HL-60/S4 treated with retinoic acid at 250 ng/mL for 4 days and 3 days (cell line): ENCODE data around the gene TTC7B.

Source experiments
- in situ Hi-C: fragments of 300-500 bp; cut with MboI; formaldehyde crosslinking; loops from 2 replicates; pipeline ENCODE4 v1.7.0; 2022; ENCODE audit warnings: low sequenced_read_pairs

TTC7B gene

DNA sequence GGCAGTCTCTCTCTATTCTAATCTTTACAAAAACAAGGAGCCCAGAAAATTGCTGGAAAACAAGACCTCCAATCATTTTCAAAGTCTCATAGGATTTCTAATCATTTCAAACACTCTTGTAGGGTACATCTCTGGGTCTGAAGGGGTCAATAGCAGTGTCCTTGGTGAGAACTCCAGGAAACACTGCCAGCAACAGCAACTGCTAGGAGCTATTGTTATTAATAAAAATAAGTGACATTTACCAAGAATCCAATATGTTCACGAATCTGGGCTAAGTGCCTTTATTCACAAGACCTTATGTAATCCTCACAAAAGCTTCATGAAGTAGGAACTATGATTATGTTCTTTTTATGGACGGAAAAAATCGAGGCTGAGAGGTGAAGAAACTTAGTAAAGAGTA lies 72.8 kb downstream of the TTC7B start:
- in situ Hi-C loops: no loop called here

DNA sequence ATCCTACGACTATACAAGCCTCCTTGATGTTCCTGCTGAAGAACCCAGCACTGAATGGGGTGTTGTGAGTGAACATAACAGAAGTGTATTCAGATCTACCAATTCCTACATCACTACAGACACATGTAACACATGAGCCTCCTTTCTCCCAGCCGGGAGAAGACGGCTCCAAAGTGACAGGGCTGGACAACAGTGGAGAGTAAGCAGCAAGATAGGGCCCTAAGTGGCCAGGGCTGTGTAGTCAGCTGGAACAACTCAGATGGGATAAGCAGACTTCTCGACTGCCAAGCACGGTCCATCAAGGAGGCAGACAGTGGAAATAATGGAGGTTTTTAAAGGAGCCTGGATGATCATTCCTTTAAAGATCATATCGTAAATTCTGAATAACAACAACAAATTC lies 73.5 kb downstream of the TTC7B start:
- in situ Hi-C loops: no loop called here

DNA sequence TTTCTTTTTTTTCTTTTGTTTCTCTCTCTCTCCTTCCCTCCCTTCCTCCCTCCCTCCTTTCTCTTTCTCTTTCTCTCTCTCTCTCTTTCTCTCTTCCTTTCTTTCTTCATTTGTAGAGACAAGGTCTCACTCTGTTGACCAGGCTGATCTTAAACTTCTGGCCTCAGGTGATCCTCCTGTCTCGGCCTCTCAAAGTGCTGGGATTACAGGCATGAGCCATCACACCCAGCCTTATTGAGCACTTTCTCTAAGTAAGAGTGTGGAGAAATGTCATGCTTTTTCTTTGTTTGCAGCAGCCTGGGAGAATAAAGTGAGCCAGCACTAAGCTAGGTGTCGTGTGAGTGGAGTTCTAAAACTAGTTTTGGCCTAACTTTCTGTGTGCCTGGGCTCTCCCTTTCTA lies 74.0 kb downstream of the TTC7B start:
- in situ Hi-C loops: no loop called here

DNA sequence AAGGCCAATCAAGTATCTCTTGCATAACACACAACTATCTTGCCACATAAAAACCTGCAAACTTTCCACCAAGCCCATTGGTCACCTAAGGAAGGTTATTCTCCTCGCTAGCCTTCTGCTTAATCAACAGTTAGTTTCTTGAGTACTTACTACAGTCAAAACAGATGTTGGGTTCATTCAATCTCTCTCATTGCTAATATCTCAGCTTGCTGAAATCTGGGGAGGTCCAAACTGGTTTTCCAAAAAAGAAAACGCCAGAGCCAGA lies 74.6 kb downstream of the TTC7B start:
- in situ Hi-C loops: no loop called here

DNA sequence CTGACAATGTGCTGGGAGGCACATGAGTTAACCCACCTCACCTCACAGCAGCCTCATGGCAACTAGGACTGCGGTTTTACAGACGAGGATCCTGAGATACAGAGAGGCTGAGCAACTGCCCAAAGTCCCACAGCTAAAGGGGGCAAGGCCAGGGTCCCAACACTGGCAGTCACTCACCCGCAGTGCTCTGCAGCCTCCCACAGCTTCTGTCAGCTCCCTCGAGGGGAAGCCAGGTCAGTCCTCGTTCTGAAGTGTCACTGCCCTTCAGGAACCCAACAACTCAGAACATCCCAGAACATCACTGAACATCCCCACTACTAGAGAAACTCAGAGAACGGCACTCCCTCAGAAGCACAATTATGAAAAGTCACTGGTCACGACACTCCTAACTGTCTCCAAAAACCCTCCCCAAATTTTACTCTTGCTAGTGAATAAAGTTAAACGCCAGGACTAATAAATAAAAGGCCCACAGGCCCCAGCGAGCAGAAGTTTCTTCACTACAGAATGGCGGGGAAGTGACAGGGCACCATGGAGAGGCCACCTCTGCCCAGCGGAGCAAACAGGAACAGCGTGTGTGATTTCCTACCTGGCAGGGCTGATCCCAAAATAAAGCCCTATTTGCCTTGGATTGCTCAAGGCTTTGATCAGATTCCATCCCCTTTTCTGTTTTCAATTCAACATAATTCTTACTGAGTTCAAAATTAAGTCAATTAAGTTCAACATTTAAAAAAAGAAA lies 75.1 kb downstream of the TTC7B start:
- in situ Hi-C loops: no loop called here

DNA sequence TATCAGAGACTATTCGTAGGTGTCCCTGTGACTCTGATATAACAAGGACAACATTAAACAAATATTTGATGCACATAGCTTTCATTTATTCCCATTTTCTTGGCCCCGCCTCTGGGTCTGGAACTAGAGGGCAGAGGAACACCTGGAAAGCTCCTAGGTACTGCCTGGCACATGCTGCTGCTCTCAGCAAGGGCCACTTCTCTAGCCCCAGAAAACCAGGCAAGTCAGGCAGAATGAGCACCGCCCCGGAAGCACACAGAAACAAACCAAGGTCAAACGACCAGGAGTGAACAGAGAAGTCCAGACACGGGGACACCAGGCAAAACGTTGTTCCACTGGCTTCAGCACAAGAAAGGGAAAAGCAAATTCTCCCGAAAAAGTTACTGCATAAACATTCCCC lies 76.1 kb downstream of the TTC7B start:
- in situ Hi-C loops: no loop called here

DNA sequence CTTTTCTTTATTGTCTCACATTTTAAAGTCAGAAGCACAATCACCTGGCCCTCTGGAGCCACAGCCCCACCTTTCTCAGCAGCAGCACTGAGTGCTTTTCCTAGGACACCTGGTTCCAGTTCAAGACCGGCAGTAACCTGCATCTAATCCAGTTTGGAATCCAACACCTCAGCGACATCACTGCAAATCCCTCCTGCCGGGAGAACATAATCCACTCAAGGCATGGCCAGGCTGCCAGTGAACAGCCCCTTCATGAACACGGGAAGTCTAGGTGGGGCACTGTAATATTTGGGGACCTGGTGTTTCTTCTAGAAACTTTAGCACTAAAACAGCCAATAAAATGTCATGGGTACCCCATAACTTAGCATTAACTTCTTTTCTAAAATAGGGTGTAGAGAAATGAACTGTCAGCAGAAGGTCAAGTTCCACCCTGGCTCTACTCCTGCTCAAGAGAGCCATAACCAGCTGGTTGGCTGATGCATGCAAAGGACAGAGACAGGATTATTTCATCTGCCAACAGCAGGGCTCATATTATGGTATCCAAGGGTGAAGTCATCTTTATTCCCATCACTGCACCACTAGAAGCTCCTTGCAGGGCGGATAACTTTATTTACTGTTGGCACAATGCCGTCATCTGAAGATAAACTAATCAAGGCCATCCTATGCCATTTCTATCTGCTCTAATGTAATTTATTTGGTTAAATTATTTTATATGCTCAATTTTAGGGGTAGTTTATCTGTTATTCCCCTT lies 76.7 kb downstream of the TTC7B start:
- in situ Hi-C loops: no loop called here

DNA sequence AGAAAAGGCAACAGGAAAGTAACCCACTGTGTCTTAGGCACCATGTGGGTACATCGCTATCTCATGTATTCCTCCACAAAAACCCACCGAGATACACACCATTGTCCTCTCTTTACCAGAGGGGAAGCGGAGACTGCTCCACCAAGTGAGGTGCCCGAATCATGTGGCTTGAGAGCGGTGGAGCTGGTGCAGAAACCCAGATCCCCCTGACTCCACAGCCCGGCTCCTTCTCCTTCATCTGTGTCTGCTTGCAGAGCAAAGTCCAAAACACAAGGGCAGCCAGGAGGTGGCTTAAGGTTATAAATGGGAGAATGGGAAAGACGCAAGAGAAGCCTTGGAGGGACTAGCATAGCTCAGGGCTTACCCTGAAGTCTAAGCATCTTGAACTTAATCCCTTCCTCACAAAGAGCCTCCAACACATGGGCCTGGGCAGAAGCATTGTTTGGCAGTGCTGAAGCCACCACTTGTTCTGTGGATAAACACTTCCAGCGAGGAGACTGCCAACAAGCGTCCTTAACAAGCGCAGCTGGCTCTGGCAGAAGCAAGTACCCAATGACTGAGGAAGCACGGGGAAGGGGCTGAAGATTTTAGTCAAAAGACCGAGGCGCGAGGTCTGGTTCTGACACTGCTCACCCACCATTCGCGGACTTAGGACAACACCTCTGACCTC lies 83.0 kb downstream of the TTC7B start:
- in situ Hi-C loops: no loop called here

DNA sequence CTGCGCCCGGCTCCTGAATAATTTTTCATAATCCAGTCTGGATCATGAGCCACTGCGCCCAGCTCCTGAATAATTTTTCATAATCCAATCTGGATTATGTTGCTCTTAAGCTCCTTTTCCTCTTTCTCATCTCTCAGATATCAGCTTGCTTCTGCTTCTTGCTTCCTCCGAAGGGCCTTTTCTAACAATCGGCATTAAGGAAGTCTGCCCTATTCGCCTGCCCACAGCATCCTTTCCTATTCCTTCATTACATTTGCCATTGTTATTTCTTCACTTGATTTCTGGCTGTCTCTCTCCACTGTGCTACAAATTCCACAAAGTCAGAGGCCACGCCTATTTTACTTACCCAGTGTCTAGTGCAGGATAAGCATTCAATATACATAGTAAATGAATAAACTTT lies 83.5 kb downstream of the TTC7B start:
- in situ Hi-C loops: no loop called here

DNA sequence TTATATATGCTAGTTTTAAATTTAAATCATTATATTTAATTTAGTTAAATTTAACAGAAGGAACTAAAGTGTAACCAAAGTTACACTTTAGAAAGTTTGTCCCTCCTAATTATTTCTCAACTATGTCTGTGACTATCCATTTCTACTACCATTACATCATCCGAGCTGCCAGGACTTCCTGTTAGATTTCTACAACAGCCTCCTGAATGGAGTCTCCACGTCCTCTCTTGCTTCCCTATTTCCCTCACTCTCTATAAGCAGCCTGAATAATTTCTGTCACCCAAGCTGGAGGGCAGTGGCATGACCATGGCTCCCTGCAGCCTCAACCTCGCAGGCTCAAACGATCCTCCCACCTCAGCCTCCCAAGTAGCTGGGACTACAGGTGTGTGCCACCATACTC lies 84.1 kb downstream of the TTC7B start:
- in situ Hi-C loops: no loop called here

DNA sequence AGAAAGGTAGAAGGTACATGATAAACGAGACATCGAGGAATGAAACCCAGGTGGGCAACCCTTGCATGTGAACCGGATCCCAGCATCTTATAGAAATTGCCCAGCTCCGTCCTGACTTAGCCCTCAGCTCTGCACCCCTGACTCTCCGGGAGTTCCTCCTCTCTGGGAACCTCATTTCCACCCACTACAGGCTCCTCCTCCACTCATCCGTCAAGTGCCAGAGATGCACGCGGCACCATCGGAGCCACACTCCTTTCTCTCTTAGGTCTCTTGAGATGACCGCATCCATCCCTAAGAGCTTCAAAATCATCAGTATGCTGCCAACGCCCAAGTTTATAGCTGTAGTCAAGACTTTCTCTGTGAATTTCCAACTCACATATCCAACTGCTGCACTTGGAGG lies 84.7 kb downstream of the TTC7B start:
- in situ Hi-C loops: no loop called here

DNA sequence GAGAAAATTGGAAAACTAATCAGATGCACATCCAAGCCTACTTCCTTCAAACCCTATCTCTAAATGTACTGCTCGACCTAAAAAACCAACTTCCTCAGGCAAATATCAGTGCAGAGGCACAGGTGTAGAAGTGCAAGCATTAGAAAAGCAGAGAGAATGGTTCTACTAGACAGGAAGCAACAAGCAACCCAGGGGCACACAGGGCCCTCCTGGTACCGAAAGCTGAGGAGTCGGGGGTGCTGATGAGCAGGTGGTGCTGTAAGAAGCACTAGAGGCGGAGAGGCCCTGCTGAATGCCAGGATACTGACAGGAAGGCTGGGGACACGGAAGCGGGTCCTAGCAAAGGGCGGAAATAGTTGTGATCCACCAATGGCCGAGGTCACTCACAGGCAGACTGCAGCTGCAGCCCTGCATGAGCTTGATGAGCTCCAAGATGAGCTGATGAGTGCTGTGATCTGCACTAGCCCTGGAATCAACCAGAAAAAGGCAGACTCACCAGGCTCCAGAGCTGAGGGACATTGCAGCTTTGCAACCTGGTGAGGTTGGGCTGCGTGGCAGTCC lies 85.9 kb downstream of the TTC7B start:
- in situ Hi-C loops: no loop called here

DNA sequence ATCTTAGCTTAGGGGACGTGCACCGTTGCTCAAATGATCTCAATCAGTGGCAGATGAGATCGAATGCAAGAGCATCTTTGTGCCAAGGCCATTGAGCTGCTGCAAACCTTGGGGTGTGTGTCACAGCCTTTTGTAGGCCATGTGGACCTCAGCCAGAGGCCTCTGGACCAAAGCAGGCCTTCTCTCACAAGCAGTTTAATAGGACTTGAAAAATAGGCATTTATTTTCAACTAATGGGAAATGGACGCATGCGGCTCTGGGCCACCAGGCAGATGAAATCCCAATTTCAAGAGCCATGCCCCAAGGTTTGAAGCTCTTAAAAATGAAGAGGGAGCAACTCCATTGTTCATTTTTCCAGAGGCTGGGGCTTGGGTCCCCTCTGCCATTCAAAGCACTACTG lies 87.3 kb downstream of the TTC7B start:
- in situ Hi-C loops: no loop called here

DNA sequence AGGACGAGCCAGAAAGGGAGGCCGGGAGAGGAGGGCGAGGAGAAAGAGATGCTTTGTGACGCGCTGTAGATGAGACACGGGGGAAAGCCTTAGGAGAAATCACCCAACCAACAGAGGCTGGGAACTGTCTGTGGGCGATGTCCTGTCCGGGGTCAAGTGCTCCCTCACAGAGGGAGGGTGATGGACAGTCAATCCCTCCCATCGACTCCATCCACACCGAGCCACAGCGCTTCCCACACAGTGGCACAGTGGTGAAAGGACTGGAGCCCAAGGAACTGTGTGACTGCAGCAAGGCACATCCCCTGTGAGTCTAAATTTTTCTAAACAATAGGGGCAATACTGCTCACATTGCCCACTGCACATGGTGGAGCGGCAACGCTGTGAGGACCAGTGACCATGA lies 89.1 kb downstream of the TTC7B start:
- in situ Hi-C loops: no loop called here

DNA sequence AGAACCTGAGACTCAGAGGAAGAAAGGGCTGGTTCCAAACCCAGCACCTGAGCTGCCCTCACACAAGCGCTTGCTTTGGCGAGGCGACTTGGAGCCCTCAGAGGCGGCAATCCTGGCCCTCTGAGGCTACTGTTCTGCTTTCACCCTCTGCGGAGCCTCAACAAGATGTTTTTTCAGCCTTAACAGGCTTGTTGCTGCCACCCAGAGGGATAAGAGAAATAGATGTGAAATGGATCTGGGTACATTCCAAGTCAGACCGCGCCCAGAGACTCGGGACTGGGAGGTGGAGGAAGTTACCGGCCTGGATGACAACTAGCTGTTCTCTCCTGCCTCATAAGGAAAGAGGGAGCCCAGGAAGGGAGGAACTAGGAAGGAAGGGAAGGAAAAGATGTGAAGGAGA lies 89.6 kb downstream of the TTC7B start:
- in situ Hi-C loops: no loop called here

DNA sequence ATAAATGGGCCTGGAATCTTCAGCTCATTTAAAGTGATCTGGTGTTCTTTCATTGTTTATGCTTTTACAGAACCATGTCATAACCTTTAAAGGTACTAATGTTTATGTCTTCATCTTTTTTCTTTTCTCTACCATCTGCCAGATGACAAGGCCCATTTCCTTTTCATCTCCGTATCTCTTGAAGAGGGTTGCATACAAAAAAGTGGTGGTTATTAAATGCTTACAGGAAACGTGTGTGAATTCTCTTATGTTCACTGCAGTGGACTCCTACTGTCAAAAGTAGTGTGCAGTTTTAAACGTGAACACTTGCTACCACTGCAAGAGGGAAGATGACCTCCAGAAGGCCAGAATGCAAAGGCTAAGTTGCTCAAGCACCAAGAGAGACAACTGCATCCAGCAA lies 91.4 kb downstream of the TTC7B start:
- in situ Hi-C loops: no loop called here

DNA sequence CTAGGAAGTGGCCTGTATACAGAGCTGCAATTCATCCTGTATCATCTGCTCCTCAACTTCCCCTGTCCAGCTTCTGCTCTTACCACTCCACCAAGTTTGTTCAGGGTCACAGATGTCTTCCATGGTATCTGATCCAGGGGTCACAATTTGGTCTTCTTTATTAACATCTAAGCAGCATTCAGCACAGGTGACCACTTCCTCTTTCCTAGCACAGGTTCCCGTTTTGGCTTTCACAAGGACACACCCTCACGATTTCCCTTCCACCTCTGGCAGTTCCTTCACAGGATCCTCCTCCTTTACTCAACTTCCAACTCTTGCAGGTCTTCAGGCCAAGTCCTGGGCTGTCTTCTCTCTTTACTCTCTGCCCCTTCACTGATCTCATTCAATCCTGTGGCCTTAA lies 93.6 kb downstream of the TTC7B start:
- in situ Hi-C loops: no loop called here

DNA sequence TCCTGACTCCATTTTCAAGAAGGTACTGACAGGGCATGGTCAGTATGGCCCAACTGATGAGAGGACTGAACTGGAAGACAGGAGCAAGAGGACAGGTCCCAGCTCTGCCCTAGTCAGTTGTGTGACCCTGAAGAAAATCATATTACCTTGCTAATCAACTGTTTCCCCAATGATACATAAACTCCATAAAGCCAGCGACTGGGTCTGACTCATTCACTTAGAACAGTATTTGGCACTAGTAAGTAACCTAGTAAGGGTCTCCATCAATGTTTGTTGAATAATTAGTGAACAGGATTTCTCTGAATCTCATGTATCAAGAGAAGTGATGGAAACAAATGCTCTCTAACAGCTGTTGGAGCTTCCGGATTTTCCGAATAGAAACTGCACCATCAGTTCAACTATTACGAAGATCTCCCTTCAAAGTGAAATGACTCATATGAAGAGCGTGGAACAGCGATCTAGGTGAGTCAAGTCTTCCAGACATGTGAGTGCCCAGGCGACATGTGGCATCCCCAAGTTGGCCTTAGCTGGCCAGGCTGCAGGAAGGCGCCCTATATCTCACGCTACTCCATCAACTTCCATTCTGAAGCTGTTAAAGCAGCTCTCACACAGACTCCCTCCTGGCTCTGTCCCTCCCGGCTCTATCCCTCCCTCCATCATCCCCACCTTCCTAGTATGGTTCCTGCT lies 94.5 kb downstream of the TTC7B start:
- in situ Hi-C loops: no loop called here

DNA sequence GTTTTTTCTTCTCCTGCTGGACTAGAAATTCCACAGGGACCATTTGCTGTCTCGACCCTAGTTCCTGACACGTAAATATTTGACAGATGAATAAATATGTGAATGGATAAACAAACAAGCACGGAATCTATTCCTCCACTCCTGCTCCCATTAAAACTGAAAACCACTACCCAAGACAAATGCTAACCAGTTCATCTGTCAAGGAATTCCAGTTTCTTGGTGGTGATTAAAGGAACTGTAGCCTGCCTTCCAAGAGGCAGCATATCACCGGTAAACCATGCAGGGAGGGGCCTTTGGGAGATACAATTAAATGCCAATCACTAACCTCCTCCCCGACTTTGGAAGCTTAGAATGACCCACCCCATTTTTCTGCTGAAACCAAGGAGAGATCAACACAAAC lies 95.4 kb downstream of the TTC7B start:
- in situ Hi-C loops: no loop called here

DNA sequence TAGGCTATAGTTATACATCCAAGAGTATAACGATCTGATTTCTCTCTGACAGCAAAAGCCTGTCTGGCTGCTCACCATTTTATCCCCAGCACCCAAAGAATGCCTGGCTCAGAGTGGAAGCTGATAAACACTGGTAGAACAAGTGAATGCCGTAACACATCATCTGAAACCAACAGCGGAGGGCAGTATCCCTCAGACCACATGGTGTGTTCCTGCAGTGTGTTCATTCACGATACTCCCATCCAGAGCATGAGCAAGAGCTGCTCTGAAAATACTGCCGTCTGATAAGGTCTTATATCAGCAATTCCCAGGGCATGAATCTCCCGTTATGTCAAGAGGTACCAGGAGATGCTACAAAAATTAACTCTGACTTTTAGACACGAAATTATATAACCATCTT lies 95.9 kb downstream of the TTC7B start:
- in situ Hi-C loops: no loop called here

DNA sequence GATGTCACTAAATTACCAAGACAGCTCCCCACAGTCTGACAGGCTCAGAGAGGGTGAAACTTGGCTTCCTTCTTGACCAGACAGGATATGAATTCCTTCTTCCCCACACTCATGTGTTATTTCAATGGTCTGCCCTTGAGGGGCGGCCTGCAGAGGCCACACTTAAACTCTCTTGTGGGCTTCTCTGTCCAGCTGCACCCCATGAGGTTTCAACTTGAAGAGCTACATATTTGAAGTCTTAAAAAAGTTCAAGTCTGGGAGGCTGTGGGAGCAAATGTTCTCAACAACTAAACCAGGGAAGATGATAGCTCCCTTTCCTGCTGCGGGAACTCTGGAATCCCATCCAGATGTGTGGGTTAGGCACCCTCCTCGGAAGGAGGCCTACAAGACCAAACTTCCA lies 98.3 kb downstream of the TTC7B start:
- in situ Hi-C loops: no loop called here

DNA sequence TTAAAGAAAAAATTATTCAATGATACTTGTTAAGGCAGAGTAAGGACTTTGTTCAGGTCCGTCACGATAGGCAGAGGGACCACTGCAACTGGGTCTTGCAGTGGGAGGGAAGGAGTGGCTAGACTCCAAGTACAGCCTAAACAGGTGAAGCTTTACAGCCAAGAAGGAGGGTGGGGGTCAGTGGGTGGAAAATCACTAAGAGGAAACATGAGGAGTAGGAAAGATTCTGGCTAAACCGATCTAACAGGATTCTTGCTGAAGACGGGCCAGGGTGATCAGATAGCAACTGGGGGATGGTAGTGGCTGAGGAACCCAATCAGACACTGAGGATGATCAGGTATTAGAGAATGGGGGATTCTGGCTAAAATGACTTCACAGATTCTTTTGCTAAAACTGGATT lies 100.2 kb downstream of the TTC7B start:
- in situ Hi-C loops: no loop called here
